Measurements from ENCODE around the gene BCL7A. TPM values are rescaled to one million over a fixed set of nuclear protein-coding genes. Genes with fewer than 3 reads are reported as not detected.

Gene BCL7A
- polyA plus RNA-seq, 1 donor from 2014 or later = 51.3 TPM

- no peak overlapping the region for H3K4me2 ChIP-seq (ENCODE audit: low read length)
- H3K9me2 ChIP-seq (ENCODE audit: insufficient read depth, low read length) = no peaks in the 10 kb centered on the region
Observed at GRCh38 chr12:122067548-122067947, 45.9 kb downstream of the BCL7A start.

GRCh38 chr12:122067966-122068365 lies 46.3 kb downstream of the BCL7A start:
- Histone ChIP-seq H4K20me1 (ENCODE audit: insufficient read depth) (no peaks in the 10 kb centered on the region), H3F3A (ENCODE audit: insufficient read depth, low read length, poor library complexity, severe bottlenecking) (no peaks in the 10 kb centered on the region), H3K36me3 (ENCODE audit: insufficient read depth, low read length) (no peaks in the 10 kb centered on the region), H3K9ac (ENCODE audit: low read length) (no peak overlapping the region), H3K27ac (ENCODE audit: low read length) (no peak overlapping the region), H3K9me3 (ENCODE audit: low read length) (no peaks in the 10 kb centered on the region), H3K79me2 (replicated peaks; ENCODE audit: insufficient read depth, low read length) (no peaks in the 10 kb centered on the region), H3K4me3 (ENCODE audit: low read length) (no peak overlapping the region), H3K4me2 (ENCODE audit: low read length) (no peak overlapping the region), H2AFZ (ENCODE audit: low read depth, low read length) (no peak overlapping the region), H3K27me3 (ENCODE audit: insufficient read depth, low read depth, low read length) (no peaks in the 10 kb centered on the region), H3K9me2 (ENCODE audit: insufficient read depth, low read length) (no peaks in the 10 kb centered on the region)
- TF ChIP-seq REST (IDR thresholded peaks at IDR 0.05; ENCODE audit: borderline replicate concordance) (no peak), EZH2 (IDR thresholded peaks at IDR 0.05; ENCODE audit: borderline replicate concordance, insufficient read depth, low read length, poor library complexity, severe bottlenecking) (no peak), TAF1 (IDR thresholded peaks at IDR 0.05; ENCODE audit: low read depth) (no peak), CTCF (IDR thresholded peaks at IDR 0.05; ENCODE audit: poor library complexity, severe bottlenecking) (no peak), SMC3 (conservative IDR thresholded peaks at IDR 0.05; ENCODE audit: poor library complexity) (no peak), RAD21 (conservative IDR thresholded peaks at IDR 0.05) (no peak), POLR2AphosphoS5 (IDR thresholded peaks at IDR 0.05) (no peak)

More at GRCh38 chr12:122067548-122067947, 45.9 kb downstream of the BCL7A start:
- no peak for TF ChIP-seq SMC3 (conservative IDR thresholded peaks at IDR 0.05; ENCODE audit: poor library complexity)
- TF ChIP-seq RAD21 (conservative IDR thresholded peaks at IDR 0.05) = no peak
- no peak for TF ChIP-seq CTCF (IDR thresholded peaks at IDR 0.05; ENCODE audit: poor library complexity, severe bottlenecking)
- no peak for TF ChIP-seq EP300 (conservative IDR thresholded peaks at IDR 0.05; ENCODE audit: poor library complexity, severe bottlenecking)
- TF ChIP-seq TAF1 (IDR thresholded peaks at IDR 0.05; ENCODE audit: low read depth) = no peak
- no peak for TF ChIP-seq POLR2AphosphoS5 (IDR thresholded peaks at IDR 0.05)
- no peak for TF ChIP-seq REST (IDR thresholded peaks at IDR 0.05; ENCODE audit: borderline replicate concordance)
- no peak for TF ChIP-seq EZH2 (IDR thresholded peaks at IDR 0.05; ENCODE audit: borderline replicate concordance, insufficient read depth, low read length, poor library complexity, severe bottlenecking)
- no peak for TF ChIP-seq MXI1 (conservative IDR thresholded peaks at IDR 0.05; ENCODE audit: poor library complexity, severe bottlenecking)
- H3K9ac ChIP-seq (ENCODE audit: low read length) = no peak overlapping the region
- H3K27ac ChIP-seq (ENCODE audit: low read length) = no peak overlapping the region
- H3K27me3 ChIP-seq (ENCODE audit: insufficient read depth, low read depth, low read length) = no peaks in the 10 kb centered on the region
- no peak overlapping the region for H2AFZ ChIP-seq (ENCODE audit: low read depth, low read length)
- H3F3A ChIP-seq (ENCODE audit: insufficient read depth, low read length, poor library complexity, severe bottlenecking) = no peaks in the 10 kb centered on the region
- no peaks in the 10 kb centered on the region for H3K79me2 ChIP-seq (replicated peaks; ENCODE audit: insufficient read depth, low read length)
- H3K4me3 ChIP-seq (ENCODE audit: low read length) = no peak overlapping the region
- H3K36me3 ChIP-seq (ENCODE audit: insufficient read depth, low read length) = no peaks in the 10 kb centered on the region
- H4K20me1 ChIP-seq (ENCODE audit: insufficient read depth) = no peaks in the 10 kb centered on the region
- H3K9me3 ChIP-seq (ENCODE audit: low read length) = no peaks in the 10 kb centered on the region
